ENCODE measurements around the gene BEAN1.

Gene BEAN1, protein sequence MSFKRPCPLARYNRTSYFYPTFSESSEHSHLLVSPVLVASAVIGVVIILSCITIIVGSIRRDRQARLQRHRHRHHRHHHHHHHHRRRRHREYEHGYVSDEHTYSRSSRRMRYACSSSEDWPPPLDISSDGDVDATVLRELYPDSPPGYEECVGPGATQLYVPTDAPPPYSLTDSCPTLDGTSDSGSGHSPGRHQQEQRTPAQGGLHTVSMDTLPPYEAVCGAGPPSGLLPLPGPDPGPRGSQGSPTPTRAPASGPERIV

GRCh38 chr16:66427036-66427860 lies at the start of gene BEAN1:
BEAN1 (plus strand) TSS chr16:66427295; CDS start chr16:66437677, 10,382 bp downstream.
- peak; percentile 27 for DNase-seq

- no peak for DNase-seq
Measured at GRCh38 chr16:66377324-66377723, 49.8 kb upstream of the BEAN1 start.

GRCh38 chr16:66378741-66379570 lies 48.1 kb upstream of the BEAN1 start:
- no peak for DNase-seq

DNA sequence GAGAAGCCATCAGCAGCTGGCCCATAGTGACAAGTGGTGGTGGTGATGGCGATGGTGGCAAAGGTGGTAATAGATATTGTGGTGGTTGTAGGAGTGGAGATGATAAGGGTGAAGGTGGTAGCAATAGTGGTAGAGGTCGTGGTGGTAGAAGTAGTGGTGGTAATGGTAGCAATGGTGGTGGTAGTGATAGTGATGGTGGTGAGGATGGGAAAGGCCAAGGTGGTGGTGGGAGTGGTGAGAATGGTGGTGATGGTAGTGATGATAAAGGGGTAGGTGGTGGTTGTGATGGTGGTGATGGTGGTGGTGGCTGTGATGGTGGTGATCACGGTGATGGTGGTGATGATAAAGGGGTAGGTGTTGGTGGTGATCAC lies 47.5 kb upstream of the BEAN1 start:
- no peak for DNase-seq

DNA sequence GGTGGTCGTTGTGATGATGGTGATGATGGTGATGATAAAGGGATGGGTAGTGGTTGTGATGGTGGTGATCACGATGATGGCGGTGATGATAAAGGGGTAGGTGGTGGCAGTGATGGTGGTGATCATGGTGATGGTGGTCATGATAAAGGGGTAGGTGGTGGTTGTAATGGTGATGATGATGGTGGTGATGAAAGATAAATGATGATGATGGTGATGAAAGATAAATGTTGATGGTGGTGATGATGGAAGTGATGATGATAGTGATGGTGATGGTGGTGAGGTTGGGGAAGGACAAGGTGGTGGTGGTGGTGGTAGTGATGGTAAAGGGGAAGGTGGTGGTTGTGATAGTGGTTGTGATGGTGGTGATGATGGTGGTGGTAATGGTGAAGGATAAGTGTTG lies 46.7 kb upstream of the BEAN1 start:
- DNase-seq = no peak

- DNase-seq = no peak
Measured at GRCh38 chr16:66381585-66382170, 45.4 kb upstream of the BEAN1 start.

DNA sequence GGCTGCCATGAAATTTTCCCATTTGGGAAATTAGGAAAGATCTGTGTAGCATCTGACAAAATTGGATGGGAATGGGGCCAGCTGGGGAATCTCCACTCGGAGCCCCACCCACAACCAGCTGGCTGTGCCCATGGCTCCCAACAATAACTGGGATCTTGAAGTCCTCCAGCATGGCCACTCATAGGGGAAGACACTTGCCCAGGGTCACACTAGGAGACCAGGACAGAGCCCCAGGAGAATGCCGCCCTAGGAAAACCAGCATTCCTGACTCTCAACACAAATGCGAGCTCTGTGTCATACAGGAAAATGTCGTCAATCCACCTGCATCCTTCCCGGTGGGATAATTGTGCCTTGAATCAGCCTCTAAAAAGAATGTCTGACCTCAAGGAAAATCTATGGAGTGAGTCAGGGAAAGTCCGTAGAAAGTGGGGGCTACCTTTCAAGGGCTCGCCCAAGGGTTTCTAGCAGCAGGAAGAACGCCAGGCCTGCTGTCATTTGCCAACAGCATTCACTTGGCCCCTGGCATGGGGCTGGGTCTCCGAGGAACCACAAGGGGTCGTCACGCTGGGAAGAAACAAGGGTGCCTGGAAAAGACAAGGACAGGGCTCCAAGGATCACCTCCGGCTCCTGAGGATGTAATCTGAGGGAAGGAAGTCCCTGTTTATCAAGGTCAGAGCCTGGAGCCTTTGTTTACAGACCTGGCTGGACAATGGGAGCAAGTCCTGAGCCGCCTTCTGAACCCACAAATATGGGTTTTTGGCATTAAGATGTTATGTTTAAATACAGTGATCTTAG lies 44.7 kb upstream of the BEAN1 start:
- no peak for DNase-seq

DNA sequence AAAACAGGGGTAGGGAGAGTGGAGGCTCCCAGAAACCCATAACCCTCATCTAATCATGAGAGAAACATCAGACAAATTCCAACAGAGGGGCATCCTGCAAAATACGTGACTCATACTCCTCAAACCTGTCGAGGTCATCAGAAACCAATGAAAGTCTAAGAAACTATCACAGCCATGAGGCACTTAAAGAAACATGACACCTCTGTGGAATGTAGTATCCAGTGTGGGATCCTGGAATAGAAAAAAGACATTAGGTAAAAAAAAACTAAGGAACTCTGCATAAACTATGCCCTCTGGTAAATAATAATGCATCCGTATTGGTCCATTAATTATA lies 44.2 kb upstream of the BEAN1 start:
- DNase-seq = no peak

DNA sequence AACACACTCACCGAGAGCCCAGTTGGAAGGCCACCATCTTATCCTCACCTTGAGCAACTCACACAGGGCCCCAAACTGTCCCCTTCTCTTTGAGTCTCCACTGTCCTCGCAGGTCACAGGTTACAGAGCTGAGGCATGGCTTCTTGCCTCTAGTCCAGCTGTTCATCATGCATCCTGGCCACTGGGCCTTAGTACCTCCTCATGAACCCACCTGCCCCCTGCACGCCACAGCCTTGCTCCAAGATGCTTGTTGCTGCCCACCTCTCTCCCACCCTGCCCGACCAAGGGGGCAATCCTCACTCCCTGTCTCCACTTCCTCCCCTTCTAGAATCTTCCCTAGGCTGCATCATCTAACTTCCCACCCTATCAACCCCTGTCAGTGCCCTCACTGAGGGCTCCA lies 43.5 kb upstream of the BEAN1 start:
- no peak for DNase-seq

- DNase-seq = no peak
Measured at GRCh38 chr16:66385415-66385814, 41.7 kb upstream of the BEAN1 start.

GRCh38 chr16:66386629-66387622 lies 40.2 kb upstream of the BEAN1 start:
- DNase-seq = no peak

GRCh38 chr16:66387817-66388332 lies 39.2 kb upstream of the BEAN1 start:
- no peak for DNase-seq

GRCh38 chr16:66388350-66389139 lies 38.5 kb upstream of the BEAN1 start:
- DNase-seq = no peak

DNA sequence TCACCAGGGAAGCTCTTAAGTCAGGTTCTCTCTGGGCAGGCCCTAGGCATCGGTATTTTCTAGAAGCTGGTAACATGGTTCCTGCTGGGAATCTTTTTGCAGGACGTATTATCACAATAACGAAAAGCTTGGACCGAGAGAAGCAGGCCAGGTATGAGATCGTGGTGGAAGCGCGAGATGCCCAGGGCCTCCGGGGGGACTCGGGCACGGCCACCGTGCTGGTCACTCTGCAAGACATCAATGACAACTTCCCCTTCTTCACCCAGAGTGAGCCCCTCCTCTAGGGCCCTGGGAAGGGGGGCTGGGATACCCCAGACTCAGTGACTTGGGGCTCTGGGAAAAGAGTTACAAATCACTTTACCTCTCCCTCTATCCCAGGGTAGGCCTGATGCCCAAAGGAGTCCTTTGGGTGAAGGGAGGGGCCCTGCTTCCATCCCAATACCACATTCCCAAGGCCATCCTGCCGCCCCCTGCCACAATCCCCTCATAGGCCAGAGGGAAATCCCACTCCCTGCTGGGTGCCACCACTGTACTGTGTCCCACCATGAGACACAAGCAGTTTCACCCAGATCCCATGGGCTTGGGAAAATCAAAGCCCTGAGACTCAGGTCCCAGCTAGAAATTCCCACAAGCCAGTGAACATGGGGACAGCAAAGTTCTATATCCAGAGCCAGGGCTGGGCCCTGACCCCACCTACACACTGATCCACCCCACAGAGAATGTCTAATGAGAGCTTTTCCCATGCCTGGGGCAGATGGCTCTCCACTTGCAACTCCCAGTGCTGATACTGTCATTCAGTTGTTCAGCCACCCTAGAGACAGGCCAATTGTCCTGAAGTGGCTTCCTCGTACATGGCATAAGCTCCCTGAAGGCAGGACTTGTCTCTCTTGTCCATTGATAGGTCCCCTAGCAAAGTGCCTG lies 37.6 kb upstream of the BEAN1 start:
- no peak for DNase-seq

- no peak for DNase-seq
Measured at GRCh38 chr16:66390346-66391108, 36.6 kb upstream of the BEAN1 start.

DNA sequence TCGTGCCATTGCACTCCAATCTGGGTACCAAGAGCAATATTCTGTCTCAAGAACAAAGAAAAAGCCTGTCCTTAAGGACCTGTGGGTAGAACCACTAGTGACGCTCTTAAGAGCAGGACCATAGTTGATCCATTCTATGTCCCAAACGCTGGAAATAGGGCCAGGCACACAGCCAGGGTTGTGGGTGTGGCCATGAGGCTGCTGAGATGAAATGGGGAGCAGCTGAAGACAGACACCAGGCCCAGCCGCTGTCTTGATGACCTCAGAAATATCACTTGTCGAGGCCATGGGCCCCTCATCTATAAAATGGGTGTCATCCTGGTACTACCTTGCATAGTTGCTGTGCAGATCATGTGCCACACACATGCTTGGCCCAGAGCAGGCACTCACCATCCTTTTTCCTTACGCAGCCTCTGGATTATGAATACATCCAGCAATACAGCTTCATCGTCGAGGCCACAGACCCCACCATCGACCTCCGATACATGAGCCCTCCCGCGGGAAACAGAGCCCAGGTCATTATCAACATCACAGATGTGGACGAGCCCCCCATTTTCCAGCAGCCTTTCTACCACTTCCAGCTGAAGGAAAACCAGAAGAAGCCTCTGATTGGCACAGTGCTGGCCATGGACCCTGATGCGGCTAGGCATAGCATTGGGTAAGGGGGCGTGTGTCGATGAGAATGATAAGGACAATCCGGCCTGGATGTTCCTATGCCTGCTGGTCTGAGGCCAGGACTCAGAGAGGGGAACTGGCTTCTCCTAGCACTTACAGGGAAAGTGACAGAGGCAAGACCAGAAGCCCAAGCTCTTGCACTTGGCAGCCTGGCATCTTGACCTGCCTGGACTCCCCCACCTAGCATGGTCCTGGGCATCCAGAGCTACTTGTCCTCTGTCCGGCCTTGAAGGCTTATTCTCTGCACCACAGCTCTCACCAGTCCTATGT lies 35.1 kb upstream of the BEAN1 start:
- DNase-seq = no peak

Measured in stimulated activated CD4-positive, alpha-beta T cell treated with anti-CD3 and anti-CD28 coated beads, Interleukin-15, amount 100 ng/mL, for 24 hours (primary cell).